Stimulated activated CD8-positive, alpha-beta memory T cell treated with anti-CD3 and anti-CD28 coated beads, Interleukin-2, amount 100 ng/mL, for 1 hour (primary cell): ENCODE results near the gene CERS5.
"Not testable (repeated sequence)": the region's sequence is repeated elsewhere in the genome, so short reads cannot be mapped to it uniquely, and the experiment has no call there.

Experiments
- DNase-seq, 2 donors: peaks; one replicate each; pipeline ENCODE4 v3.0.0-alpha.2; 2020; ENCODE audit warnings: low read depth in 2 of 2

The CERS5 gene

DNA sequence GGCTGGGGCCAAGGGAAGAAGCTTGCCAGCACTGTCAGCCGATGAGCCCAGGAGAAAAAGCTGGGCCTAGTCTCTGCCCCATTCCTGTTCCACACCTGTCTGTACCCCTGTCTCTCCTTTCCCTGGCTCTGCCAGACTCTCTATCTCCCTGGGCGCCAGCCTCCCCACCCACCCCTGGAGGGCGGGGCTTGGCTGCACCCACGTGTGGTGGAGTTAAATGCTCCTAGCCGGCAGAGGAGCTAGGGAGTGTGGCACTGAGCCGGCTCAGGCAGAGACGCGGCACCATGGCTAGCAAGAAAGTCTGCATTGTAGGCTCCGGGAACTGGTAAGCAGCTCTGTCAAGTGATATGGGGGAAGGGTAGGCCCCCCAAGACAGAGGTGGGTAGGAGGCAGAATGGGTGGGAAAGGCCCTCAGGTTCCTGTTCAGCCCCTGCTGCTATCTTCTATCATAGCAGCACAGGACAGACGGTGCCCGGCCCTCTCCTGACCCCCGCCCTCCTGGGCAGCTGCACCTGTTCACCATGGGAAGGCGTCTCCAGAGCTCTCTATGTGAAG, 63.3 kb downstream of the CERS5 start, which contains the start of gene GPD1:
GPD1 (plus strand) TSS at position 242 of the 555 bp plus-strand sequence; CDS start at position 285, 43 bp downstream.
- no peak for DNase-seq

GRCh38 chr12:50103351-50103750, 63.8 kb downstream of the CERS5 start:
- DNase-seq, result no peak

- no peak for DNase-seq
Measured at GRCh38 chr12:50102646-50103309, 64.4 kb downstream of the CERS5 start.

DNA sequence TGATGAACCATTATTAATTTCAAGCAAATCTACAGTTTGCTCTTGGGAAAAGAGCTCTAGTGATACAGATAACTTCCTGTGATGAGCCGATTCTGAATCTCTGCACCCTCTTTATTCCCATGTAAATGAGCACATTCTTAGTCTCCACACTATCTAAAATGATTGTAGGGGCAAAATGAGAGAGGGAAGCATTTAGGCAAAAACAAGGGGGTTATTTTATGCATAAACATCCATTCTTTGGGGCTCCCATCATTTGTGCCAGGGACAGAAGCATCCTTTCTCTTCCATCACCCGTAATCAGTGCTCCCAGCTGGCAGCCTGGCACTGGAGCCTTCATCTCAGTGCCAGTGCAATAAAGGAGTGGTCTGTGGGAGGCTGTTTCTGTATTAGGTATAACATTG, 65.0 kb downstream of the CERS5 start:
- DNase-seq, result no peak

- DNase-seq, result no peak
Measured at GRCh38 chr12:50101663-50102062, 65.5 kb downstream of the CERS5 start.

- DNase-seq, result no peak
Measured at GRCh38 chr12:50100561-50100960, 66.6 kb downstream of the CERS5 start.

DNA sequence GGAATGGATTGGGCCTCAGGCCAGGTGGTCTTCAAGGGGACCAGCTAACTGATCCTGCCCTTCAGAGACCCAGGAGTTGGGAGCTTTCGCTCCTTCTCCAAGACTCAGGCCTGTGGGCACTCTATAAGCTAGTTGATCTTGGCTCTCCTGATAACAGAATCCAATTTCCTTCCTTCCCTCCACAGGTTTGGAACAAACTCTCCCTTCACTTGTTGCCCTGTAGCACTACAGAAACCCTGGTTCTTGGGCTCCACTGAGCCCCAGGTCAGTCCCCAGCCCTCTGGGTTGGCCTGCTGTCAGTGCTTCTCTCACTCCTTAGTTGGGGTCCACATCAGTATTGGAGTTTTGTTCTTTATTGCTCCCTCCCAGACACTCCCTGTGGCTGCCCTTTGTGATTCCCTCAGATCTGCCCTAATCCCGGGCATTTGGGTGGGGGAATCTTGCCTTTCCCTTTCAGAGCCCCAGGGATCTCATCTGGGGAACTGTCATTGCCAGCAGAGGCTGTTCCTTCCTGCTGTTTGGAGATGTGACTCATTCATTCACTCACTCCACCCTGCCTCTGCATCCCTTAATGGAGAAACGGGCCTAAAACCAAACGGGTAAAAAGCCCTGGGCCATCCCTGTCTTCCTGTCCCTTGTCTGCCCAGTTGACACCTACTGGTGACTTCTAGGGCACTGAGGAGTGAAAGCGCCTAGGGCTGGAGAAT, 67.7 kb downstream of the CERS5 start:
- no peak for DNase-seq

DNA sequence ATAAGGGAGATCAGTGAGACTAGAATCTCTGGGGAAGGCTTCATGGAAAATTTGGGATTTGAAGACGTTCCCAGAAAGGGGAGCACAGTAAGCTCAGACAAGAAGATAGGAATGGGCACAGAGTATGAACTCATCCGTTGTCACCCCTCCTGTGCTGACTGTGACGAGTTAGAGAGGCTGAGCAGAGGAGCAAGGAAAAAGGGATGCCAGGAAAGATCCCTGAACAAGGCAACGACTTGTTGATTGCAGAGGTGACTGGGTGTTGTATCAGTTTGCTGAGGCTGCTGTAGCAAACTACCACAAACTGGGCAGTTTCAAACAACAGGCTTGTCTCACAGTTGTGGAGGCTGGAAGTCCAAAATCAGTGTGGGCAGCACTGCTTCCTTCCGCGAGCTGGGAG, 69.2 kb downstream of the CERS5 start:
- DNase-seq, result no peak

GRCh38 chr12:50090391-50090790, 76.8 kb downstream of the CERS5 start:
- DNase-seq, result no peak

DNA sequence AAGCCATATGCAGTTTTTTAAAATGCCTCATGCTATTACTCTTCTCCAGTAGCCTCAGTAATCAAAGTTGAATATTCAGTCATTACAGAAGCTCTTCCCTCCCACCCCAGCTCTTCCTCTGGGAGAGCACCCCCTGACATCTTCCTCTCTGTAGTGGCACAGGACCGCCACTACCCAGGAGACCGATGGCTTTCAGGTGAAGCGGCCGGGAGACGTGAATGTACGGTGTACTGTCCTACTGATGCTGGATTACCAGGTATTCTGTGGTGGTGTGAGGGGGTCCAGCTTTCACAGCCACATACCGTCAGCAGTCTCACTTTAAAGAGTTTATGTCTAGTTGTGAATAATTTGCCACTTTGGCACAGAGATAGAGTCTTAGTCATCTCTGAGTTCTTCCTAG, 77.4 kb downstream of the CERS5 start:
- DNase-seq, result no peak

DNA sequence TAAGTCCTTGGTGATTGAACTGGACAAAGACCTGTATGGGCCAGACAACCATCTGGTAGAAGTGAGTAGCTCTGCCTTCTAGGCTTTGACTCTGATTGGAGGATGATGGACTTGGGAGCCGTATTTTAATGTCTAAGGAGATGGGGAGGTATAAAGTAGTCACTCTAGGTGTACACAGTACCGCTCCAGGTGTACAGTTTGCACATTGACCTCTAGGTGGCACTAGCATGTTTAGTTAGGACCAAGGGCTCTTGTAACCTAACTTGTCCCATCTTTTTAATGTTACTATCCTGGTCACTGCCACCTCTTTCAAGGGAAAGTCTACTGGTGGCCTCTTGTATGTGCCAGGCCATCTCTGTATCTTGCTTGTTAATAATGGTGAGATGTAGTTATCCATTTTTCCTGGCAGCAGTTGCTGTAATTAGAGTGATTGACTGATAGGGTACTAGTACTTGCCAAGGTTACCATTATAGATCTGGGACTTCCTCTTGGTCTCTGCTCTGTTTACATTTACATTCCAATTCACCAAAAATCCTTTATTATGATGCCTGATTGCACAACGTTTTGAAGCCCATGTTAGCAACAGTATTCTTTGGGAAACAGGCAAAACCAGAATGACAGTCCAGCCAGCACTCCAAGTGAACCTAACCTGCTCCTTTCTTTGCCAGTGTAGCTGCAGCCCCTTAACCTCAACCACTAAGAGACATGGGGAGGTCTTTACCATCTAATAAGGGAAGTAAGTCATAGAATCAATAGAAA, 78.4 kb downstream of the CERS5 start:
- DNase-seq, result peak; percentile 8 to 26

- no peak for DNase-seq
Measured at GRCh38 chr12:50087995-50088394, 79.2 kb downstream of the CERS5 start.

GRCh38 chr12:50087151-50087550, 80.0 kb downstream of the CERS5 start:
- DNase-seq, result no peak

DNA sequence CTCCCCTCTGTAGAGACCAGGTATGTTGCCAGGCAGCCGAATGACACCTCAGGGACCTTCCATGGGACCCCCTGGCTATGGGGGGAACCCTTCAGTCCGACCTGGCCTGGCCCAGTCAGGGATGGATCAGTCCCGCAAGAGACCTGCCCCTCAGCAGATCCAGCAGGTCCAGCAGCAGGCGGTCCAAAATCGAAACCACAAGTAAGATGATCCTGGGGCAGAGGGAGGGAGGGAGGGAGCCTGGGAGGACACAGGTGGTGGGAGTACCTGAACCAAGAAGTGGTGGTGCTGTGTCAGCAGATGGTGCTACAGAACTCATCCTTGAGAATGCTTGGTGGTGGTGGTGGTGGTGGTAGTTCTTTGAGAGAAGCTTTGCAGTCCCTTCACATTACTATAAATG, 81.0 kb downstream of the CERS5 start:
- DNase-seq, result no peak

DNA sequence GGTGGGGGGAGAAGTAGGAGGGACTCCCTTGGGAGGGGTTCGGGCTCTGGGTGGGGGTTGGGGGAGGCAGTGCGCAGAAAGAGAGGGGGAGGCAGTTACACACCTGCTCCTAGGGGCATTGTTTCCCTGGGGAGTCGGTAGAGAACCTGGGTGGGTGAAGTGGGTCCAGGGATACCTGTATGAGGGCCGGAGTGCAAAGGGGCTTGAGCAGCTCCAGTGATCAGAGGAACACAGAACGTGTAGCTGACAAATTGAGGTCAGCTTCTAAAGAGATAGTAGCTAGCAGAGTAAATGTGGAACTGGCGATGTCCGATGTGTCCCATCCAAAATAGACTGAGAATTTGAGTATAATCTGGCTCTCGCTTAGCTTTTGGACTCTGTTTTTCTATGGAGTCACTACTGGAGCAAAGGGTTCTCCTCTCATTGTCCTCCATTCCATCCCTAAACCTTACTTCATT, 81.5 kb downstream of the CERS5 start:
- DNase-seq, result no peak

DNA sequence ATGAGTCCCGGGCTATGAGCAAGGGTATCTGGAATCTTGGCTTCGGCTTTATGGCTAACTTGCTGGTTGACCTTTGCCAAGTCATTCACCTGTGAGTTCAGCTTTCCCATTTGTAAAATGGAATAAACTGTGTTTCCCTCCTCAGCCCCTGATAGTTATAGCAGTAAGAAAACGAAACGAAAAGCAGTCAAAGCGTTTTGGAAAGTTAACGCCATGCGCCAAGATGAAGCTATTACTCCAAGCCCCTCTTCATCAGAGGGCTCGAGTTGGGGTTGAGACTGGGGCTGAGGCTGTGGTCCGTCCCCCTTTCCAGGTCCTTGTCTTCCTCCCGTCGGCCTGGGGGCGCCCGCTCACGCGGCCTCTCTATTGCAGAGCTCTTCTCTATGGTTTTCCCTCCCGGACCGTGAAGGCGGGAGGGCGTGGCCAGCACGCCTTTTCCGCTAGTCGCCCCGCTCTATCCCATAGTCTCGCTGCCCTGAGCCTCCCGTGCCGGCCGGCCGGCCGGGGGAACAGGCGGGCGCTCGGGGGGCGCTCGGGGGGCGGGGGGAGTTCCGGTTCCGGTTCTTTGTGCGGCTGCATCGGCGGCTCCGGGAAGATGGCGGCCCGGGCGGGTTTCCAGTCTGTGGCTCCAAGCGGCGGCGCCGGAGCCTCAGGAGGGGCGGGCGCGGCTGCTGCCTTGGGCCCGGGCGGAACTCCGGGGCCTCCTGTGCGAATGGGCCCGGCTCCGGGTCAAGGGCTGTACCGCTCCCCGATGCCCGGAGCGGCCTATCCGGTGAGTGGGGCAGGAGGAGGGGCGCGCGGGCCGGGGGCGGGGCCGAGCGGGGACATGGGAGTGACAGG, 82.2 kb downstream of the CERS5 start, which contains the start of gene SMARCD1:
SMARCD1 (plus strand) TSS at position 568 of the 840 bp plus-strand sequence; CDS start at position 596, 28 bp downstream.
- peak; percentile 69 to 74 for DNase-seq

DNA sequence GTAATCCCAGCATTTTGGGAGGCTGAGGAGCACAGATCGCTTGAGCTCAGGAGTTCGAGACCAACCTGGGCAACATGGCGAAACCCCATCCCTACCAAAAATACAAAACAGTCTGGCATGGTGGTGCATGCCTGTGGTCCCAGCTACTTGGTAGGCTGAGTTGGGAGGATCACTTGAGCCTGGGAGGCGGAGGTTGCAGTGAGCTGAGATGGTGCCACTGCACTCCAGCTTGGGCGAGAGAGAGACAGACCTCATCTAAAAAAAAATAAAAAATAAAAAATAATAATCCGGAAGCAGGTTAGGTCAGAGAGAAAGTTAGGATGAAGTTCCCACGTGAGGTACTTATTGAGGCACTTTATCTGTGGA, 82.8 kb downstream of the CERS5 start:
- DNase-seq, result not testable (repeated sequence)

DNA sequence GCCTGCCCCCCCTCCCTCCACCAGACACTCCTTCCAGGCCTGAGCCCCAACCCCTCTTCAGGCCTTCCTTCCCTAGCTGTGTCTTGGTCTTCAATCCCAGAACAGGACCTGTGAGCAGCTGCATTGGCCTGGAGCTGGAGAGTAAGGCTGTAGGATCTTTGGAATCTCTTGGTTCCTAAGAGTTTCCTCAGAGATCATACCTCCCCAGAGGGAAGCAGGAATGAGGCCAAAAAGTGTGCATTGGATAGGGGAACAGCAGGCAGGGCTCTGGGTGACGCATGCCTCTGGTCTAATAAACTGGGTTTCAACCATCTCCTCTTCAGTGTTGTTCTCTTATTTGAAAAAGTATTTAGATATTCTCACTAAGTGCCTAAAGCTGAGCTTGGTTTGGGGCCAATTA, 83.9 kb downstream of the CERS5 start:
- DNase-seq, result no peak

DNA sequence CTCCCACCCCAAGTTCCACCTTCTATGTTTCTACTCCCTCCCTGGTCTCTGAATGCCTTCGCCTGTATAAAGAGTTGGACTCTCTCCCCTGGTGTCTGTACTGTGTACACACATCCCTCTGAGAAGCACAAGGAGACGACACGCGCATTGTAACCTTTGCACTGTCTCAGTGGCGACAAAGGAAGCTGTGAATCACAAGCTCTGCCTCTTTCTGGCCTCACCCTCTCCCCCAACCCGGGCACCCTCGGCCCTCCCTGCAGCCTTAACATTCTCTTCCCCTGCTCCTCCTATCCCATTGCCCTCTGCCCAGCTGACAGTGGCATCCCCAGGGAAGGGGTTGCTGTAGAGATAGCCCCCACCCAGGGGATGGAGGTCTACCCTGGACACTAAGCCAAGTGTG, 84.5 kb downstream of the CERS5 start:
- no peak for DNase-seq

GRCh38 chr12:50081096-50081808, 85.9 kb downstream of the CERS5 start:
- no peak for DNase-seq

- no peak for DNase-seq
Measured at GRCh38 chr12:50079771-50080170, 87.4 kb downstream of the CERS5 start.
